GM21390 (cell line): ENCODE data around the gene CD247.

Experiments
- ATAC-seq: cut with Tn5 transposase; IDR thresholded peaks from one replicate; pipeline ENCODE4 v1.9.1; 2021; ENCODE audit not compliant: unreplicated experiment

Gene CD247

DNA sequence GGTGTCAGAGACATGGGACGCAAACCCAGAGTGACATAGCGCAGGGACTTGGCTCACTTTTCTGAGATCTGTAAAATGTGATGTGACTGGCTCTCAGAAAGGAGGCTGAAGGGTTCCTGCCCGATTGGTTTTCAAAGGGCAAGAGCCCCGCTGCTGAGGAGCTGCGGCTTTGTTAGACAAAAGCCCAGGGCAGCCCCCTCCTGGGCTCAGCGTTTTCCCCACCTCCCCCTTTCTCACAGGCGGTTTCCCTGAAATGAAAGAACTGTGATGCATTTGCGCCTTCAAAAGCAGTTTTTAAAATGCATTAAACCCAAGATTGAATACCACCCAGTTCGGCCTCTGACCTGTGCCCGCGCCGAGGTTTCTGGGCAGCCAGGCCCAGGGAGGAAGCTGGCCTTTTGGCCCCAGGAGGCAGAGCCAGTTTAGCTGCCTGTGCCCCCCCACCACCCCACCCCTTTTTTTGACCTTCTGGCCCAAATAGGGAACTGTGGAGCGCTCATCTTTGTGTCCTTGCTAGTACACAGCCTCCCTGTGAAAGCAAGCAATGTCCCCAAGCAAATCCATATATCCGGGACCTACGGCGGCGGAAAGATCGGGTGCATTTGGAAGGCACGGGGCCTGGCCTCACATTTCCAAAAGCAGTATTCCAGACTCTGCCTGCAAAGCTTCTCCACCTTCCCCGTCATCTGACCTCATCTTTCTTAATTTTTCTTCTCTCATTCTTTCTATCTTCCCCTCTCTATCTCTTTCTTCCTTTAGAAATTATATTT is 28.6 kb downstream of the CD247 start:
- ATAC-seq, result no peak

DNA sequence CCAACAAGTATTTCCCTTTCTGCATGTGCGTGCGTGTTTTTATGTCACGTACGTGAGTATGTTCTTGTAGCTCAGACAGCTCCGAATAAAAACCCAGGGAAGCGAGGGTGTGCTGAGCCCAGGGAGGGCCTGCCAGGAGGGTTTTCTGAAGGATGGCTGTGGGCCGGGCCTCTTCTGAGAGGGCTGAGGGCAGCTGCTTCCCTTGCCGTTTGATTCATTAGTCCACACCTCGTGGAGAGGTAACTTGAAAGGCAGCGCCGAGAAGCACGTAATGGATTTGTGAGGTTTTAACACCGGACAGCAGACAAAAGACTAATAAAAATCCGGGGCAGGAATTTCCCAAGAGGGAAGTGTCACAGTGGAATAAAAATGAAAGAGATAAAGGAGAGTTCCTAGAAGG is 29.5 kb downstream of the CD247 start:
- no peak for ATAC-seq

DNA sequence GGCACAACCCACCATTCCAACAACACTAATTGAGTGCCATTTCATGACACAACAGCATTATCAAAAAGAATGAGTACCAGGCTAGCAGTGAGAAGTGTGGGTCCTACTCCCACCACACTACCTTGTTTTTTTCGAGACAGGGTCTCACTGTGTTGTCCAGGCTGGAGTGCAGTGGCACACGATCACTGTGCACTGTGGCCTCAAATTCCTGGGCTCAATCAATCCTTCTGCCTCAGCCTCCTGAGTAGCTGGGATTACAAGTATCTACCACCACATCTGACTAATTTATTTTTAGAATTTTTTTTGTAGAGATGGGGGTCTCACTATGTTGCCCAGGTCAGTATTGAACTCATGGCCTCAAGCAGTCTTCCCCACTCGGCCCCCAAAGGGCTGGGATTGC is 30.7 kb downstream of the CD247 start:
- ATAC-seq, result no peak

DNA sequence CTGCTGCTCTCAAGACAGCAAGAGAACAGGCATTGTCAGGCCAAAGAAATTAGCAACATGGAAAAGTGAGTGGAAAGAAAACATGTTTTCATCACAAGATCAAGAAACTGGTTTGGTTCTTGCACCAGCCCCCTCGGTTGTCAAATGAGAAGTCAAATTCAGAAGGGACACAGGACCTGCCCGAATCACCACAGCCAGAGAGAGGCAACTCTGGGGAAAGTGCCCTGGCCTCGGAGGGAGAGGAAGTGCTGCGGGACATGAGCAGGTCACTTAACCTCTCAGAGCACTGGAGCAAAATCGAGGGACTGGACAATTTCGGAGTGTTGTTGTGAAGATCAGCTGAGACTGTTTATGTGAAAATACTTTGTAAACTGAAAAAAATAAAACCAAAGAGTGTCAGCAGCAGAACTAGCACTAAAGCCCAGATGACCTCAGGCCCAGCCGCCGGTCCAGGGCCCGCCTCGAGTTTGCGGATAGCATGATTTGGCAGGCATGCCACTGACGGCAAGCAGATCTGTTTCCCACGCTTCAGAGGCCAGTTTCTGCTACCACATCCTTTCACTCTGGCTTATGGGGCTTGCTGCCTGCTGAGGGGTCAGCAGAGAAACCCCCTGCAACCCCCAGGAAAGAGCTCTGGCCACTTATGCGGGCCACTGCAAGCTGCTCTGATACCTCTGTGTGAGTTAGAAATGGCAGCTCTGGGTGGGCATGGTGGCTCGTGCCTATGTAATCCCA is 32.1 kb downstream of the CD247 start:
- no peak for ATAC-seq

DNA sequence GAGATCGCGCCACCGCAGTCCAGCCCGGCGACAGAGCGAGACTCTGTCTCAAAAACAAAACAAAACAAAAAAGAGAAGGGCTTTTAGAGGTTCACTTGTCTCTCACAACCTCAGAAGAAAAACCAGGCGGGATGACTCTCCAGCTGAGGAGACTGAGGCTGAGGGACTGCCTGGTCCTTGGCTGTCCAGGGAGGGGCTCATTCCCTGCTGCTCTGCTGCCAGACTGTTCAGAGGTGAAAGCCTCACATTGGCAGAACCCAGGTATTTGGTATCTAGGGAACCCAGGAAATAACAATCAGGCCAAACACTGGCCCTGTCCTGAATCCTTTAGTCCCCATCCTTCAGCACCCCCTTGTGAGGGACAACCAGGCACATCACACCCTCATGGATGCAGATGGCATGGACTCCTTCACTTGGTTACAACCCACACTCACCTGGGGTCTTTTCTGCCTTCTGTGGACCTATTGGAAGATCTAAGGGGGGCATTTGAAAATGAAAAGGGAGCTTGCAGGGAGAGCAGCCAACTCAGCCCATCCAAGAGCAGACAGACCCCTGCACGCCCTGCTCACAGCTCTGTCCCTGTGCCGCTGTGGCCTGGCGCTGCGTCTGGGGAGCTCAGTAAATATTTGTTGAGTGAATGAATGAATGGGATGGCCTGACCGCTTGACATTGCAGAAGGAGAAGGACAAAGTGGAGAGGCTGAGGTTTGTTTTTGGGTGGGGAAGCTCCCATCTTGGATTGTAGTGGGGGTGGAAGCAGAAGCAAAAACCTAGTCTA is 33.4 kb downstream of the CD247 start:
- ATAC-seq, result no peak

DNA sequence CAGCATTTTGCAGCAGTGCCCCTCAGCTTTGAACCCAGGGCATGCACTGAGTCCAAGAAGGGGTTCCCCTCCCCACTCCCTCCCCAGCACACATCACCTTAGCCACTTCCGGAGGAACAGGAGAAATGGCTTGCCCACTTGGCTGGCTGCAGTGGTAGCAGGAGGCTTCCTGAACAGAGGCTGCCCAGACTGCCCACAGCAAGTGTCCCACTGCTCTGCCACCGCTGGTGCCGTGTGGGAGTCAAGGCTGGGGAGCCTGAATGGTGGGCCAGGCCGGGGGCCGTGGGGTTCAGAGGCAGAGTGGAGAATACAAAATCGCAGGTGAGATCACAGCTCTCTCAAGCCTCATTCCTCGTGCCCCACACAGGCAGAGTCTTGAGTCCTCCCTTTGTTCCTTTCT is 34.5 kb downstream of the CD247 start:
- ATAC-seq, result no peak

DNA sequence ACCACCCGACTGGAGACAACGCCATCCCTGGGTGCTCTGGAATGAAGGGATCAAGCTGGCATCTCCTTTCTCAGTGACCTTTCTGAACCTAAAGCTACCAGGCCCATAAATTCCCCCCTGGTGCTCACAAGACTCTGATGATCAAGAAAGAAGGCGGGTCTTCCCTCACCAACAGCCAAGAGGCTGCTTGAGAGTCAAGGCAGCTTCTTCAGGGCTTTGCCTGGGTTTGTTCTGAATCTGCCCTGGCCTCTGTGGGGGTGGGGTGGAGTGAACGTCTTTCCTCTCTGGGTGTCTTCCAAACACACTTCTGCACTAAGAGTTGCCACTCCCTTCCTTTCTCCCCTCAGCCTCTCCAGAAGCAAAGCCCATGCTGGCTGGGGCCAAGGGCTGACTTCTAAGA is 36.1 kb downstream of the CD247 start:
- no peak for ATAC-seq

DNA sequence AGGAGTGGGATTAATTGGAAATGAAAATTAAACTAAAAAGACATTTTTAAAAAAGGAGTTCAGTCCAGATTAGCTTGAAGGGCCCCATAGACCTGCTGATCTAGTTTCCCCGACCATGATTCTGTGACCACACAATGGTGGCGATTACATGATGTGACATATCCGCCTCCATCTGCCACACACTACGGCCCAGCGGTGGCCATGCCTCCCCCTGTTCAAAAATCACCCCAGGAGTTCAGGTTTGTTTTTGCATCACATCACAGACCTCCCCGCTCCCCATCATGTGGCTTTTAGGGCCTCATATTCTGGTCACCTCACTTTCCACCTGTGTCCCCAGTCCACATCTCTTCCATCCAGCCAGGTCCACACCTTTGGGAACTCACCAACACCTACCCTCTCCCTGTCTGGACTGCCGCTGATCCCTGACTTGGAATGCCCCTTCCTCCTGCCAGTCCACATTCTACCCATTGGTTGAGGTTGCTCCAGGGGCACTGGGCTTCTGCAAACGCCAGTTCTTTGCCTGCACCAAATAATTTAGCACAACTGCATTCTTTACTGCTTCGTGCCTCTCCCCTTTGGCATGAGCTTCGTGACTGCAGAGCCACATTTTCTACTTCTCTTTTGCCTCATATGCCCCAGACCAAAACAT is 38.9 kb downstream of the CD247 start:
- no peak for ATAC-seq

DNA sequence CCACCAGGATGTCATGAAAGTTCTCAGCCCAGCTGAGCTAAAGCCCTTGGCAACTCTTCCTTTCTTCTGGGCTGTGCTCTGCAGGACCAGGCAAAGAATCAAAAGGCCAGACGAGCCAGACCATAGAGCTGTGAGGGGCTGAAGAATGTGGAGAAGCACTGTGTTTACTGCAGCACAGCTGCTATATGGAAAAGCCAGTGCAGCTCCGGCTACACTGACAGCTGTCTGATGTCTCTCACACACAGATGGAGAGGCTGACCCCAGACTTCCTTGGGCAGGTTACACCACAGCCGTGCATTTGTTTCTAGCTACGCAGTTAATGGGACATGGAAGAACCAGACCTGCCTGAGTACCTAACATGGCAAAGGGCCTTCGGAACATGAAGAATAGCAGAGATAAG is 40.3 kb downstream of the CD247 start:
- ATAC-seq, result no peak

DNA sequence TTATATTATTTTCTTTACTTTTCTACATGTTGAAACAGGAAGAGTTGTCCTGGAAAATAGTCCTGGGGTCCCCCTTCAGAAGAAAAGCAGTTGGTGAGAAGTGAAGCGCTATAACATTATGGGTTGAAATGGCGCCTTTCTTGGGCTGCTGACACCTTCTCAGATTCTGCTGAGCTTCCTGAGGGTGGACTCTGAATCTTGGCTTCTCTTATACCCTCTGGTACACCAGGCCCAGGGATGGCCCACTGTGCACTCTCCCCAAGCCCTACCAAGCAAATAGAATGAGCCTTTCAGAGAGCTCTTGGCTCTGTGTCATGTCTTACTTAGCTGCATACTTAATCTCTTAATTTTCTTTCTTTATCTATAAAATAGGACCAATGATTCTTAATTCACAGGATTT is 42.3 kb downstream of the CD247 start:
- ATAC-seq, result no peak

DNA sequence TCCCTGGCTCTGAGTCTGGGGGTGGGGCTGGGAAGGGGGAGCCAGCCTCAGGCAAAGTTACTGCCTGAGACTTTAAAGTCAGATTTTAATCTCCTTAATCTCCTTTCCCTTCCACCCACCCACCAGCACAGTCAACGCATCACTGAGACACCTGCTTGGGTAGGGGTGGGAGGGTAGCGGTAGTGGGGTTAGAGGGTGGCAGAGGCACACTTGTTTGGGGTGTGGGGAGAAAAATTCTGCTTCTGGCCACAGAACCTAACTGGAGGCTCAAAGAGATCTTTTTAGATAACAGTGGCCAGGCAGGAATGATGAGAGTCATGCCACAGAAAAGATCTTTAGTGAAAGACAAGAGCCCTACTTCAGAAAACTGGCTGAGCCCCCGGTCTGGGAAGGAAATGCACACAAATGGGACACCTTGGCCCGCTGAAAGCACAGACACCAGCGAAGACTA is 44.1 kb downstream of the CD247 start:
- ATAC-seq, result no peak

DNA sequence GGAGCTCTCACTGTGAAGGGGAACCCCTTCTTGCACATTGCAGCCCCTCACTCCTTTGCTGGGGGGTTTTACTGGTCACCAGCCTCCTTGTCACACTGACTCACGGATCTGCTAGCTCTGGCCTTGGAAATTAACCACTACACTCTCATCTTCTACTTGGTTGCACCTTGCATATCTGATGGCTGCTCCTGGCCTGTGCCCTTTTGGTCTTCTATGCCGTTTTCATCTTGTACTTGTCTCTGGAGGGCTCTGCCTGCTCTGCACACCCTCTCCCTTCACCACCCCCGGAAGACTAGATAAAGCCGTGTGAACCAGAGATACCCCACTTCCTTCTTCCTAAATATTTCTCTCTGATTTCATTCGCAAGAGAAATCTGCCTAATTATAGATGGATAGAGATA is 44.6 kb downstream of the CD247 start:
- no peak for ATAC-seq

DNA sequence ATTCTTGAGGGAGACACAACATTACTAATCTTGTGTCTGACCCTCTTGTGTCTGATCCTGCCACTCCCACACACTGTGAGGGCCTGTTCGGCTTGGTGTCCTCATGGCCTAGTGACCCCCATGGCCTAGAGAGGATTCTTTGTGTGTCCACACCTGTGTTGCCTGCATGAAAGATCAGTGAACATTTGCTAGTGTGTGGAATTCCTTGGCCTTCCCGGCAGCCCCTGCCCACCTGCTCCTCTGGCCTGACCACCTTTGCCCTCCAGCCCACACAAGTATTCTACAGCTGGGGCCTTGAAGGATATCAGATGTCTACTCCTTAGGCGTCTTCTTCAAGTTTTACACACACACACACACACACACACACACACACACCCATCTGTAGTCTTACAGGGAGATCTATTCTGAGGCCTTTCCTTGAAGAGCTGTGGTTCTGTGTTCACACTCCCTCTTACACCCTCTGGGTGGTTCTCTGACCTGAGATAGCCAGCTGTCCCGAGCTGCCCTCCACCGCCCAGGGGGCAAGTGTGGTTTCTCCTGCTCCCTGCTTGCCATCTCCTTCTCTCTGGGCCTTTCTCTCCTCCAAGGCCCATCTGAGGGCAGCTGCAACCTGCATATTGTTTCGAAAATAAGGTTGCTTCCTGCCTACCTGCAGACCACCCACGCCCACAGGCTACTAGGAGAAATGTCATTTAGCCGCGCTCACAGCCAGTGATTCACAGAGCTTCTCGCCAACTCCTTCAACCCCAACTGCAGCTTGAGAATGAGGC is 45.4 kb downstream of the CD247 start:
- no peak for ATAC-seq

DNA sequence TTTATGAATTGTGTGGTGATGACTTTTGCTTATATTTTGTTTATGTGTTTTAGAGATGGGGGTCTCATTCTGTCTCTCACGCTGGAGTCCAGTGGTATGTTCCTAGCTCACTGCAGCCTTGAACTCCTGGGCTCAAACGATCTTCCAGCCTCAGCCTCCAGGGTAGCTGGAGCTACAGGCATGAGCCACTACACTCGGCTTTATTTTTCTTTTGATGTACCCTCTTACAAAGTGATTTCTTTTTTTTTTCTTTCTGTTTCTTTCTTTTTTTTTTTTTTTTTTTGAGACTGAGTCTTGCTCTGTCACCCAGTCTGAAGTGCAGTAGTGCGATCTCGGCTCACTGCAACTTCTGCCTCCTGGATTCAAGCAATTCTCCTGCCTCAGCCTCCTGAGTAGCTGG is 46.8 kb downstream of the CD247 start:
- ATAC-seq, result no peak

DNA sequence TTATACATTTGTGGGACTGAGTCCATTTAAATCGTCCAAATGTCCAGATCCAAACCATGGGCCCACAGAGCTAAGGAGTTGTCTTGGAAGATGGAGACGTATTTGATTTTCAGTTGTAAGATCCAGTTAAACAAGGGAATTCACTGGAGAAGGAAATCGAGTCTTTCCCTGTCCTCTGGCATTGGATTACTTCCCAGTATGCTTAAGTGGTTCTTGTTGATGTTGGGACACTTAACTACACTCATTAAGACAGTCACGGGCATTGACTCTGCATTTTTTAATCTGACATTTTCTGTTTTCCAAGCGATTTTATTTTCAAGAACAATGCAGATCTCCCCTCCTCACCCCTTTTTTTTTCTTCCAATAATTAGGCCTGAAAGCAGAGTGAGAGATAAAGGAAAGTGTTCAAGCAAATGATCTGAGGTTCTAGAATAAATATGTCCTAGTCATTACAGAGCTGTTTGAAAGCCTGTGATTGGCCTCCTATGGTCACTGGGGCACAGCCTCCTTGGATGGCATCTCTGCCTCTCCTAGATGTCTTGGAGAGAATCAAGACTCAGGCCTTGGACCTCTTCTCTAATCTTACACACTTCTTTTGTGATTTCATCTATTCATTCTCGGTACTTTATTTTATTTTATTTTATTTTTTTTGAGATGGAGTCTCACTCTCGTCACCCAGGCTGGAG is 48.9 kb downstream of the CD247 start:
- ATAC-seq, result no peak

DNA sequence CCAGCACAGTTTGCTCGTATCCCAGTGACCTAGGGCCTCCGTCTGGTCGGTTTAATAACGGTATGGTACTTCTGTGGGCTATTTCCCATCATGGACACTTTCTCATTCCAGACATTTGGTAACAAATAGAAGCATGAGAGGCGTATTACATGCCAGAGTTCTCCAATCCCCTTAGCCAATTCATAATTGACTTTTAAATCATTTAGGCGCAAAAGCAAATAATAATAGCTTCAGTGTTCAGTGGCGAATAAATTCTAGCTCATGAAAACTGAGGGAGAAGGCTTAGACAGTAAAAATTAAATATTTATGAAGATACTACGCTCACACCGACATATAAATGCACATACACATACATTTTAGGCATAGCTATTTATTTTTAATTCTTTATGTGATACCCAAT is 50.6 kb downstream of the CD247 start:
- ATAC-seq, result no peak

DNA sequence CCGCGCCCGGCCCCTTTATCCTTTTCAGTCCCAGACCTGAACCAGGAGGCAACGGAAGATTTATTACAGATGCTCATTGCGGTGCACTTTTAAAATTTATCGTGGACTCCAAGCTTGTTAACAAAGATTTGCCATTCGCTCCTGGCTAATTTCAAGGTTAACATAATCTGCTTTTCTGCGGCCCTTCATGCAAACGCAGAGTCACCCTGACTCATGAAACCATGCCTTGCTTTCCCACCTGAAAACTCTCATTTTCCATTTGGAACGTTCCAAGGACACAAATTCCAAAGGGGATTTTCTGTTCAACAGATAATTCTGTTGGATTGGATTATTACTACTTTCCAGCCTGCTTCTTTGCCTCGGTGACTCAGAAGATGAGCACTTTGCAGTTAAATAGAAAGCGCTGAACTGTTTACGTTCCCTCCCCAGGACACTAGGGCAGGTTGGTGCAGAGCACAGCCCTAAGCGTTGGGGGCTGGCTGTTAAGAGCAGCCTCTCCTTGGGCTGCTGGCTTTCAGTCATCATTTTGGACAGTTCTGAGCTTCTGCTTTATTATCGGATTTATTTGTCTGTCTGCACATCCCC is 51.1 kb downstream of the CD247 start:
- ATAC-seq, result no peak

DNA sequence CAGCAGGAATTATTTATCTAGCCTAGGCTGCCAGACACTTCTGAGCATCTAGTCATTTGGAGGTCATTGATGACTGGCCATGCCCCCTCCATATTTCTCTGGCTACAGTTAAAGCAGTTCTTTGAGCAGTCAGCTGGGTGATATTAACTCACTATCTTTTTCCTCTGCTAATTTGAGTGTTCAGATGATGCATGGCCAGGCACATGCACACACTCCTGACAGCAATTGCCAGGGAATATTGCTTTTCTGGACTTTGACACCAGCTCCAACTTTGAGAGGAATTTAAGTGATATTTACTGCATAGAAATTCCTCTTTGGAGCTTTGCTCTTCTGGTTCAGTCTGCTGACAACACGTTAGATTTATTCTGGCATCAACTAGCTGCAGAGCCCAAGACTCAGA is 52.6 kb downstream of the CD247 start:
- ATAC-seq, result no peak

DNA sequence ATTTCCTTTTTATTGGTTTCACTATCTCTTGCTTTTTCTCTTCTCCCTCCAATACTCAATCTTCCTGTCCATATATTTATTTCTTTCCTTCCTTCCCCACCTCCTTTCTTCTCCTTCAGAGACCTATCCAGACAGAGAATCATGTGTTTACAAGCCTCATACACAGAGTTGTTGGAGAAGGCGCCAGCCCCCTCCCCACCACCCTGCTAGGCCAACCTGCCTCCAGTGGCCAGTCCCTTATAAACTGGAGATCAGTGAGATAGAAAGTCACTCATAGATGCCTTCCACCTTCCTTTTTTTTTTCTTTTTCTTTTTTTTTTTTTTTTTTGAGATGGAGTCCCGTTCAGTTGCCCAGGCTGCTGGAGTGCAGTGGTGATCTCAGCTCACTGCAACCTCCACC is 53.3 kb downstream of the CD247 start:
- no peak for ATAC-seq
